SH-SY5Y (cell line): Measurements from ENCODE around the gene IKZF5.

Experiments used
- GATA2 ChIP-seq: IDR thresholded peaks from 2 replicates; pipeline ENCODE4 v1.6.1; 2011; ENCODE audit warnings: mild to moderate bottlenecking, low read depth, low read length
- GATA3 ChIP-seq: IDR thresholded peaks from 2 replicates; pipeline ENCODE4 v1.6.1; 2011; ENCODE audit warnings: low read depth, mild to moderate bottlenecking, low read length, moderate library complexity

DNA sequence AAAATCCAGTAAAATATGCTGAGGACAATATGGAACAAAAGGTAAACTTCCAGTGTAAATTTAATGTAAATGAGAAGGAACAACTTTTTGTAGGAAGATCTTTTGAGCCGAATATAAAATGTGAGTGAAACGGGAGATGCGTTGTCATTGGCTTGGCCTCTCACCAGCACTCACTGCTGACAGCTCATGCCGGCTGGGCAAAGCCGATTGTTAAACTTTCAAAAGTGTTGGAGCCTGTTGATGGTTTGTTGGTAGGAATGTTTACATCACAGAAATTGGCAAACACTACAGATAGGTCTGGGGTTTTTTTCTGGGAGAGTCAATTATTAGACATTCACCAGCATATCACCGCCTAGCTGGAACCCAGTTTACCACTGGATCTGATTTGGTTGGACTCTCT lies 22.3 kb downstream of the IKZF5 start:
- TF ChIP-seq GATA2: no peak
- no peak for TF ChIP-seq GATA3
